HG02798 (cell line): ENCODE measurements around the gene AKAP11.

Experiments used
- ATAC-seq: cut with Tn5 transposase; IDR thresholded peaks from one replicate; pipeline ENCODE4 v1.9.1; 2021; ENCODE audit warnings: mild to moderate bottlenecking; ENCODE audit not compliant: unreplicated experiment, poor library complexity

The AKAP11 gene

DNA sequence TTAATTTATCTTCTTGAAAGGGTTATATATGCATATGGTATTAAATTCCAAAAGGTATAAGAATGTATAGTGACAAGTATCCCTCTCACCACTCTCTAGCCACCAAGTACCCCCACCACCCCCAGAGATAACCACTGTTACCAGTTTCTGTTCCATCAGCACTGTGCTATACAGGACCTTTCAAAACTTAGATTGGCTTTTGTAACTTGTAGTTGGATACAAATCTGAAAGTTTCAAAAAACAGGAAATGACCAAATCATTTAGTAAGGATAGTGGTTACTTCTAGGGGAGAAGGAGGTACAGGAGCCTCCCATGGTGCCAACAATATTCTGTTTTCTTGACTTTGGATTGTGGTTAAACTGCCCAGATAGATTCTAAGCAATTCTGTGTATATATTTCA is 56.7 kb downstream of the AKAP11 start:
- peak; percentile 37 for ATAC-seq

DNA sequence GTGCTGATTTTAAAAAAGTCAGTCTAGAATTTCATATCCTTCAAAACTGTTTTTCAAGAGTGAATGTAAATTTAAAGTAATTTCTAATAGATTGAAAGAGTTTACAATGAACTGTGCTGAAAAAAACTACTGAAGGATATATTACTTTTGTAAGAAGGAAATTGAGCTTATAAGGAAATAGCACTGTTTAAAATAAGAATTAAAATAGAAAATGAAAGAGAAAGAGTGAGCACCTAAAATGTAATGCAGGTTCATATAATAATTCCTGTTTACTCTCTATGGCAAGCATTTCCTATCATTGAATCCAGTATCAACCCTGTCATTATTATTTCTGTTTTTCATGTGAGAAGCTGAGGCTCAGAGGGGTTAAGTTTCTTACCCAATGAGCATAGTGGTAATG is 57.3 kb downstream of the AKAP11 start:
- no peak for ATAC-seq

DNA sequence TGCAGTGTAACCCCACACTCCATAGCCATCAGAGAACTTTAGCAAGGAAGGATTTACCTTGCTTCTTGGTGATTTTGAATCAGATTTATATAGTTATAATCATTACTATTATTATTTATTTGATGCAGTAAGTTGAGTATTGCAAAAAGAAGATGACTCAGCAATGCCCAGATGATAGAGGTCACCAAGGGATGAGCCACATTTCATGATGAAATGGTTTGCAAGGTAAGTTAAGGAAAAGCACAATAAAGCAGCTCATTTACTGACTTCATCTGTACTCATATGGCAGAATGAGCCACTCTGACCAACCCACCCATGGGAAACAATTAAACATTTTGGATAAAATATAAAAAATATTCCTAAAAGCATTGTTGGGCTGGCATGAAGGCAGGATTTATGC is 59.1 kb downstream of the AKAP11 start:
- ATAC-seq = no peak

- peak; percentile 68 for ATAC-seq
These were observed 61.8 kb downstream of the AKAP11 start for GRCh38 chr13:42333613-42334328.

DNA sequence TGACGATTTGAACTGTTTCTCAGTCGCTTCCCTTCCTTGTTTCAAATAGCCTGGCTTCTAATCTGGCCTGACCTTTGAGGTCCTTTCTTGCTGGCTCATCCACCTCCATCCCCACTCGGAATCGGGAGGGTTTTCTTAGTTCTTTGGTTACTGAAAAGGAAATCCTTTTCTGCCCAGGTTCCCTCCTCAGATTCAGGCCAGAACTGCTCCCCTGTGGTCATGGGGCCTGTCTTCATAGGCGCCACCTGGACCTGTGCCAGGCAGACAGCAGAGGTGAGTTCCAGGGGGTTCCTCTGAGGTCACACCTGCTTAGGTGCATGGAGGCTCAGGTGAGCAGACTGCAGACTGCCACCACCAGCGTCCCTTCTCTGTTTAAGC is 62.4 kb downstream of the AKAP11 start:
- ATAC-seq = peak; percentile 39

GRCh38 chr13:42337808-42338600 is 66.1 kb downstream of the AKAP11 start:
- no peak for ATAC-seq

DNA sequence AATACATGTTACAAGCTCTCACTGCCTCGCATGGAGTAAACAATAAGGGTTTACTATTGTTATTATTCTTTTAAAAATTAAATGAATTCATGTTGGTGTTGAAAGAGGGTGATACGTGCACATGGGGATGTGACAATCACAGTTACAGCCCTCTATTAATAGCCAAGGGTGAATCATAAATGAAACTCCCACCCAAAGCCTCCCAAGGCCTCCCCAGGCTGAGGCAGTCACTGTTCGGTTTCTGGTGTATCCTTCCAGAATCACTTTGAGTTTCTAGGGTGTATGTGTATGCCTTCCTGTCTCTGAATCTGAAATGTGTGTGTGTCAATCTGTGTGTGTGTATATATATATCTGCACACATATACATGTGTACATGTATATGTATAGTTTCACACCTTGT is 73.4 kb downstream of the AKAP11 start:
- ATAC-seq = no peak

DNA sequence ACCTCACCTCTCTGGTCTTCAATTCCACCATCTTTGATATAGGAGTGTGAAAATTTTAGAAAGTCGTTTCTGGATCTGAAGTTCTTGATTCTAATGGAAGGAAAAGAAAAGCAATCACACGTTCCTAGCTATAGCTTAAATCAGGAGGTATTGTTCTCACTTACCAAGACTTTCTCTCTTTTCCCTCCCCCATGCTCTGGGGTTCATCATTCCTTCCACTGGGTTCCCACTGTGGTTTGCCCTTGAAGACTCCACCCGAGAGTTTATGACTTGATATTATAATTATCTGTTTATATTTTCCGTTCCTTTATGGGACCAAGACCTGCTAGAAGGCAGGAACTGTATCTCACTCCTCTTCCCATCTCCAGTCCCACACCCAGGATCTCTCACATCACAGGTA is 76.6 kb downstream of the AKAP11 start:
- ATAC-seq = no peak

DNA sequence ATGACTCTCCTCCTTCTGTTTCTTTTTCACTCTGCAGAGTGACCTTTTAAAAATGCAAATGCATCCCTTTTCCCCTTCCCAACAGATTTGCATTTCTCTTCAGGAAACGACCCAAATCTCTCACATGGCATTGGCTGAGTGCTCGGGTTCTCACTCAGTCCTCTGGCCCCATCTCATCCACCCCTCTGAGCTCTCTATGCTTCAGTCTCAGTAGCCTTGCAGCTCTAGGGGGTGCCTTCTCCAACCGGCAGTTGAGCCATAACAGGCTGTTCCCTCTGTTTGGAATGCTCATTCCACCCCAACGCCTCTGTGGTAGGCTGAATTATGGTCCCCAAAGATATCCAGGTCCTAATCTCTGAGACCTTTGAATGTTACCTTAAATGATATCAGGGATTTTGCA is 78.2 kb downstream of the AKAP11 start:
- no peak for ATAC-seq

DNA sequence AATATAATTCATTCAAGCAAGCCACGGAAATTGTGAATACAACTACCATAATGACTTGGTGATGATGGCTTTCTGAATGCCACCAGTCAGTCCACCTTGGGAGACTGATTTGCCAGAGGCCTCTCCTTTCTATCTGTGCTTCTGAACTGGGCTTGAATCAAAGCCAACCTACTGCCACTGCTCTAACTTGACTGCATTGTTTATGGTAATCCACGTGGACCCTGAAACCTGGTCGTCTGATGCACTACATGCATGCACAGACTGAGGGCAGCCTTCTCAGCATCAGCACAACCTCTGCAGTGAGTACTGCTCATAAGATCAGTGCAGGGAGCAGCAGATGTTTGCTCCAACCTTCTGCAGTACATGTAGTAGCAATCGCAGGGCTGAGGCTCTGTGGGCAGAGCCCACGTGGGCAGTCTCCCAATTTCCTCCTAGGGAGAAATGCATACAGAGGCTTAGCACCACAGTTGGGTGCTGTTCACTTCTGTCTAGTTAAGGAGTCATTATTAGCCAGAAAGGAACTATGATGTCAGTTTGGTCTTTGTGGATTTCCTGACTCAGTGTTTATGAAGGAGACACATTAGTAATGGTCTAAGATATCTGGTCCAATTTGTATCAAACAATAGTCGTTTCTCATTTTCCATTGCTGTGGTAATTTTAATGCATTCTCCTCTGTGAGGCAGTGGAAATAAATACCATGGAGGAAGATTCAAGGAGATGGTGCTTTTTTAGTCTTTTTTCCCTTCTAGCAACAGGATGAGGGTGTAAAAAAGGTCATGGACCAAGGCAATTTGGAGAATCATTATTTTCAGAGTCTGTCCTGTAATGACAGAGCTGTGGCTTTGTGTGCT is 82.5 kb downstream of the AKAP11 start:
- ATAC-seq = peak; percentile 72

DNA sequence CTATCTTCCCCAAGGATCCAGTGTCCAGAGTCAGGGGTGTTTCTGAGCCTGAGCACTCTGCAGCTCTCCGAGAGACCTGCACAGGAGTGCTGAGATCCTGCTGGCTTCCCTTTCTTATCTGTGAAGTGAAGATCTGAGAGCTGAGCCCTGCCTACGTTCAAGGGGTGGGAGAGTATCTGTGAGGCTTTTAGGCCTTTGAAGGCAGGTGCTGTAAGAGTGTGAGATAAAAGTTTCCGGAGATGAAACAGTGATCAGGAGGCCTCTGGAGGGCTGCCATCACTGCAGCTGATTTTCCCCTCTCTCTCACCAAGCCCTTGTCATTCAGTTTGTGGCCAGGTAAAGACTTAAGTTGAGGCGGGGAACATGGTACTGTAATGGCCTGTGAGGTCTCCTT is 83.1 kb downstream of the AKAP11 start:
- ATAC-seq = no peak

GRCh38 chr13:42355491-42356183 is 83.7 kb downstream of the AKAP11 start:
- ATAC-seq = no peak

GRCh38 chr13:42356184-42356575 is 84.2 kb downstream of the AKAP11 start:
- no peak for ATAC-seq

DNA sequence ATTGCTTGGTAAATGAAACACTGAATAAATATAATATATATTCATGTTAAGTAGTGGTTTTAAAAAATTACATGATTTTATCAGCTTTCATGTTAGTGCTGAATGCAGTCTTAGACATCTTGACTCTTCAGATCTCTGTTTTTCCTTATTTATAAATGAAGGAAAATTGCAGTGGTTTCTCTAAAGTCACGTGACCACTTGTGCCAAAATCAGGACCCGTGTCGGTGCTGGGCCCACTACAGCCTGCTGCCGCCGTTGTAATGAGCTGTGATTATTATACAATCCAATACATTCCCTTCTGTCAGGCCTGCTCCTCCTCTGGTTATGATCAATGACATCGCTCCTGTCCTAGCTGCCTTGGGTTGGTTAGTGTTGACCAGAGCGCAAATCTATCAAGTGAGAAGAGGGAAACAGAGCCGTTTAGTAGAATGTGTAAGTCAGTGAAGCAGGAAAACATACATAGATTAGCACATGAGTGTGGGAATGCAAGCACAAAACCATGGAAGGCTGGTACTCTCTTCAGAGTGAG is 88.2 kb downstream of the AKAP11 start:
- ATAC-seq = no peak

- ATAC-seq = no peak
These were observed 89.7 kb downstream of the AKAP11 start for GRCh38 chr13:42361701-42362100.

DNA sequence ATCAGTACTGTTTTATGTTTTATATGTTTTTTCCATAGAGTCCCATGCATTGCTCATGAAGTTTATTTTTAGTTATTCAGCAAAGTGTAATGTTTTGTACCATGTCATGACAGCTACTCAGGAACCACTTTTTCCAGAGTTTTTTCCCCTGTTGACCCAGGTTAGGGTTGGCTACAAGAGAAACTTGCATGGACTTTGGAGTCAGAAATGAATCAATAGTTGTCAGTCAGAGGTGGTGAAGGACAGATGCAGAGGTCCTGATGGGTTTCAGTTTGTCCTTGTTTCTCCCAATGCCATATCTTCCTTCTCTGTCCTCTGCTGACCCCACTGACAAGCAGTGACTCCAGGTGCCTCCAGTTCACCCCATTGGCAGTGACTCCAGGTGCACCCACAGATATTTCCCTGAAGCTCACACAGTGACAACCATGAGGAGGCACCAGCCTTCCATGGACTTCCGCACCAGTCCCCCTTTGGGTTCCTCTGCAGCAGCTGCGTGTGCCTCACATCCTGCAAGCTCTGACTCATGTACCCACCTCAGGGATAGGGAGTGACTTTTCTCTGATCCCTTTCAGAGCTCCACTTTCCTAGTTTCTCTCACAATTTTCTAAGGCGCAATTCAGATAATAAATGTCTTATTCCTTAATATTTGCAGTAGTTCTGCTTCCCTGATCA is 92.1 kb downstream of the AKAP11 start:
- no peak for ATAC-seq

DNA sequence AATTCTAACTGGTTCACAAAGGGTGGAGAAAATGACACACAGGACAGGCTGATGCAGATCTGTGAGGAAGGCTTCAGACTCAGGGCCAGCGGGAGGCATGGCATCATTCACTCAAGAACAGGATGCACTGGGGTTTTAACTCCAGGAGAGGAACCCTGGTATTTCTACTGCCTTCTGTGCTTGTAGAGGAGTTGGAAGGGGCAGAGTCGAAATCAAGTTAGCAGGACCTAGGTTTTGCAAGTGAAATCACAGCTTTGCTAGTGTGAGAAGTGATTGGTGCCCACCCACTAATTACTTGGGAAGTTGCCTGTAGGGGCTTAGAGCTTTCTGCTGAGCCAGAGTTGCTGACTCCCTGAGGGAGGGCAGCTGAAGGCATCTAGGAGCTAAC is 92.7 kb downstream of the AKAP11 start:
- ATAC-seq = no peak

GRCh38 chr13:42367831-42368230 is 95.9 kb downstream of the AKAP11 start:
- ATAC-seq = no peak

DNA sequence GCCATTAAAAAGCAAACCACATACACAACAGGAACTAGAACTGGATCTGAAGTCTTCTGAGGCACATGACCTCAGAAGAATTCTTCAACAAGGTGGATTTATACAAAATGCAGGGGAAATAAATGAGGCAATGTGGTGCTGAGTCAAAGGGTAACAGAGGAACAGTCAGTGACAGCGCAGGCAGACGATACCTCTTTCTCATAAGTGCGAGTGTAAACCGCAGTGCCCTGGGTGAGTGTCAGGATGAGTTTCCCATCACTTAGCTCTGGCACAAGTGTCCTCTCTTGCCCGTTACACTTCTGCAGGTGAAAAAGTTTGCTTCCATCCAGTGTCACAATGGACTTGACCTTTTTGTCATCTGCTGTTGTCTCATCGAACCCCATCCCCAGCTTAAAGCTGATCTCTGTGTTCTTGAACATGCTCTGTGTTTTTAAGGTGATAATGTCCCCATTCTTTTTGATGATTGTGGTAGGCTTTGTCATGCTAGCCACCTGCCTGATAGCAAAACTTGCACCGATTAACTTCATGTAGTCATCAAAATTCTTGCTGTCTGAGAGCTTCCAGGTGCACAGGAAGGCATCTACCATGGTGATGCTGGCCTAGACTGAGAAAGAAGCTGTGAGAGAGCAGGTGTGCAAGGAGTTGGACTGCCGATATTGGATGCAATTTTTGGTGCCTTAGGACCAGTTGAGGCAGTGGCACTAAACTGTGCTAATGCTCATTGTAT is 97.3 kb downstream of the AKAP11 start:
- no peak for ATAC-seq
